CD4-positive, alpha-beta T cell treated with Interleukin-4 for 4 hours (primary cell): ENCODE results near the gene SMC6.

Experiments
- DNase-seq: peaks from one replicate; pipeline ENCODE4 v3.0.0-alpha.2; 2020

Gene SMC6

GRCh38 chr2:17708501-17708900 is 45.1 kb downstream of the SMC6 start:
- no peak for DNase-seq

GRCh38 chr2:17706845-17707244 is 46.8 kb downstream of the SMC6 start:
- no peak for DNase-seq

DNA sequence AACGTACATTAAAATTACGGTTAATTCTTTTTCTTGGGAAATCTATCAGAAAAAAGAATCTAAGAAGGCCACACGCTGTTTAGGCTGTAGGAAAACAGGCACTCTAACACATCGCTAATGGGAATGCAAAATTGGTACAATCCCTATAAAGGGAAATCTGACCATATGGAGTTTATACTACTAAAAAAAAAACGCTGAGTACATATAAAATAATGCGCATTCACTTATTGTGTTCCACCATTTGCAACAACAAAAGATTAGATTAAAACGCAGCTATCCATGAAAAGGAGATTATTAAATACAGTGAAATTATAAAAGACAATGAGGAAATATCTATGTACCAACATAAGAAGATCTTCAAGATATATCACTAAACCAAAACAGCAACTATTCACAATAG is 62.8 kb downstream of the SMC6 start:
- DNase-seq, result no peak

DNA sequence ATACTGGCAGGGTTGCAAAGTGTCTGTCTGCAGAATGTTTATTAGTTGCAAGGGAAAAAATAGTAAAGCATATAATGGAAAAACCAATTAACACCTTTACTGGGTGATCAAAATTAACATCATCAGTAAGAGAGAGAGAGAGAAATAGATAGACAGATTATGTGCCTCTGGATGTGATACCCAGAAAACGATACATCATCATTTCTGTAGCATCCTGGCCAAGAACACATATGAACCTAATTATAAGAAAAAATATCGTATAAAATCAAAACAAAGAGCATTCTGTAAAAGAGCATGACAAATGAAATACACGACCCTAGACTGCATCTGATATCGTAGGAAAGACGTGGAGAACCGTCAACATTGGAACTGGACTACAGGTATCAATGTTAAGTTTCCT is 64.6 kb downstream of the SMC6 start:
- no peak for DNase-seq

DNA sequence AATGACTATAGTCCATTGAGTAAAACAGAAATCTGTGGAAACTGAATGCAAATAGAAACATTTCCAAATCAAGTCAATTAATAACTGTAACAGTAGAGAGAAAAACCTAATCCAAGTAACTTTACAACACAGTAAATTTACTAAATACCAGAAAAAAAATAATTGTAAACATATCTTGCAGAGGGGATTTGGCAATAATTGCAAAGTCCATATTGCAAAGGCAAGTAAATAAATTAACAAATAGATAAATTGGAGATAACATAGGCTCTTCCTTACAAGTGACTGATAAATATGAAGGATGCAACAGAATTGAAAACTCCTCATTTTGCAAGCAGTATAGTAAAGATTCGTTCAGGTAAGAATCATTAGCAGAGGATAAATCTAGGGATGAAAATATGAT is 65.0 kb downstream of the SMC6 start:
- DNase-seq, result no peak

DNA sequence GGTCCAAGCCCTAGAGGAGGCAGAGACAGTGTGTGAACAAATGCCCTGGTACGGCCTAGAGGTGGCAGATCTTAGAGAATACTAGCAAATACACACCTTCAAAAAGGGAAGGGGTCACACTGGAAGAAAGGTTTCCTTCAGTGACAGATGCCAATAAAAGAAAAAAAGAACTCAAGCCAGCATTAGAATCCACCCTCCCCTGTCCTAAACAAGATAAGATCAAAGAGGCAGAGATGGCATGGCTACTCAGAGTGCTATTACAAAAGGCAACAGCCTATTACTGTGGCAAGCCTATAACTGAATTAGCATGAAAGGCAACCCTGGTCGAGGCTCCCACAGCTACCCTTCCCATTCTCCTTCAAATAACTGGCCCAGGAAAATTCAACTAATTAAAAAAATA is 69.6 kb downstream of the SMC6 start:
- no peak for DNase-seq

DNA sequence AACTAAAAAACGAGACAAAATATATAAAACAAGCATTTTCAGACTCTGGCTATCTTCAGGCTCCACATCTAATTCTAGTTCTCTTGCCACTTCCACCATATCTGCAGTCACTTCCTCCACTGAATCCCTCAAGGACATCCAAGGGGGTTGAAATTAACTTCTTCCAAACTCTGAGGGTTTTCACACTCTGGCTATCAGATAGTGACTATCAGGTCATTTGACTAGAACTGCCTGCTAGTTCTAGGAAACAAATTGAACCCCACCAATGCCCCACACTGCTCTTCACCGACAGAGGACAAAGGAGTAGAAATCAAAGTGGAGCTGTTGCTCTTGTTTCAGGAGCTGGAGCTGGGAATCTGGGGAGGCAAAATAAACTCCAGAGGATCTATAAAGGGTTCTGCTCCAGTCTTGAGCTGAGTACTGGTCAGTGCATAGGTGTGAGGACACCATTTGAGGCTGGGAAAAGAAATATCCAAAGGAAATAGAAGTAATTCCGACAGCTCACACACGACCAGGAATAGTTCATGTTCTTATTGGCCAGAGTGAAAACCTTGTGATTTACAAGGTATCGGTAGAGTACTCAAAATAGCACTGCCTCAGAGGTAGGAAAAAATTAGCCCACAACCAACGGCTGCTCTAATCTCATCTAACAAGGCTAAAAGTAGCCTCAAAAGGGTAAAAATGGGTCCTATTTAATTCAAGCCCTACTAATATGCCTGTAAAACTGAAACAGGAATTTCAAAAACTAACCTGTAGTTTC is 71.3 kb downstream of the SMC6 start:
- no peak for DNase-seq

GRCh38 chr2:17680119-17680518 is 73.5 kb downstream of the SMC6 start:
- DNase-seq, result no peak

DNA sequence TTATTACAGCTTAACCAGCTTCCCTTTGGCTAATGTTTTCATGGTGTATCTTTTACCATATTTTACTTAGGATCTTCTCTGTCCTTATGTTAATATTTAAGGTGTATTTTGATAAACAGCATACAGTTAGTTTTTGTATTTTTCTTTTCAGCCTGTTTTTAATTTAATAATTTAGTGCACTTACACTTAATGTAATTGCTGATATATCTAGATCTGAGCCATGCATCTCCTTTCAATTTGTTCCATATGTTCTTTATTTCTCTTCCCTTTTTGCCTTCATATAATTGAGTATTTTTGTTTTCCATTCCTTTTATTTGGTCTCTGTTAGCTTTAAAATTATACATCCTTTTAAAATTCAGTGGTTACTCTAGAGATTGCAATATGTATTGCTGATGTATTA is 78.8 kb downstream of the SMC6 start:
- DNase-seq, result no peak

- DNase-seq, result peak; percentile 4
Observed at GRCh38 chr2:17672583-17673317, 80.9 kb downstream of the SMC6 start.

- DNase-seq, result no peak
Observed at GRCh38 chr2:17667898-17668297, 85.7 kb downstream of the SMC6 start.

DNA sequence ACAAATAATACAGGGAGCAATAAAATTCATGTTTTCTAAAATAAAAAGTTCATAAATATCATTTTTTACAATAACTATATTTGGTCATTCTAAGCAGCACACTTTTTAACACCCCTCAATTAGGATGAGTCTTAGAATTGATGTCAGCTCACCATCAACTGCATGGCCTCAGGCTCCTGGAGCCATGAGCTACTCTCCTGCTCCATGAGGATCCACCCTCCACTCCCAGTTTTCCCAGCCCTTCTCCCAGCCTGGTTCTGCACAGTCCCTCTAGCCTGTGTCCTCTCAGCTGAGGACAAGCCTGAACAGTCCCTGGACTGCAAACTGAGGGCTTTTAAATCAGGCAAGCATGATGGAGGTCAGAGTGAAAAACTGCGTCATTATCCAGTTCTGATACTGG is 89.1 kb downstream of the SMC6 start:
- no peak for DNase-seq

GRCh38 chr2:17662723-17663122 is 90.9 kb downstream of the SMC6 start:
- no peak for DNase-seq

GRCh38 chr2:17661460-17661859 is 92.2 kb downstream of the SMC6 start:
- no peak for DNase-seq

DNA sequence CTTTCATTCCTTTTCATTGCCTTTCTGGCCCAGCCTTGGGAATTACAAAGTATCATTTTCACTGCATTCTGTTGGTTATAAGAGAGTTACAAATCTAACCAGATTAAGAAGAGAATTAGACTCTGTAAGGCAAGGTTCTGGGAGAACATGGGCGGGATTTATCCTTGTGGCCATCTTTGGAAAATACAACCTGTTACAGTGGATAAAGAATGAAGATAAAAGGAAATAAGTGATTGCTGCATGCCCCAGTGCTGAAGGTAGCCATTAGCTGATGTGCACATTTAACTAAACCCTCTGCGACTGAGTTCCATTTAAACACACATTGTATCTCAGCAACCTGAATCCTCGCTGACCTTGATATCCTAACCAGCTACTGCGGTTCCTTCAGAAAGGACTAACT is 93.4 kb downstream of the SMC6 start:
- no peak for DNase-seq

- DNase-seq, result no peak
Observed at GRCh38 chr2:17658251-17658843, 95.3 kb downstream of the SMC6 start.

DNA sequence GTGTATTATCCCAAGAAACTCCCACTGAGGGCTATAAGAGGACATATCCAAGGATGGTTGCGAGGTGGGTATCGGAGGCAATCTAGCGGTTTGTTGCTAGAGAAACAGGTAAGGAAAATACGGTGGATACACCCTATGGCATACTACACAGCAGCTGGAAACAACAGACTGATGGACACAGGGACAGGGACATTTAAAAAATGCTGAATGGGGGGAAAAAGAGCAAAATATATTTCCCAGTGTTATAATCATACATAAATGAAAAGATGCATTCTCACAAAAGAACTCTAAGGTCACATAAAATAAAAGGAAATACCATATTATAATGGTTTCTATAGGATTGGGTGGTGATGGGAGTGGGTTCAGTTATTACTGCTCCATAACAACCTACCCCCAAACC is 95.9 kb downstream of the SMC6 start:
- DNase-seq, result no peak

DNA sequence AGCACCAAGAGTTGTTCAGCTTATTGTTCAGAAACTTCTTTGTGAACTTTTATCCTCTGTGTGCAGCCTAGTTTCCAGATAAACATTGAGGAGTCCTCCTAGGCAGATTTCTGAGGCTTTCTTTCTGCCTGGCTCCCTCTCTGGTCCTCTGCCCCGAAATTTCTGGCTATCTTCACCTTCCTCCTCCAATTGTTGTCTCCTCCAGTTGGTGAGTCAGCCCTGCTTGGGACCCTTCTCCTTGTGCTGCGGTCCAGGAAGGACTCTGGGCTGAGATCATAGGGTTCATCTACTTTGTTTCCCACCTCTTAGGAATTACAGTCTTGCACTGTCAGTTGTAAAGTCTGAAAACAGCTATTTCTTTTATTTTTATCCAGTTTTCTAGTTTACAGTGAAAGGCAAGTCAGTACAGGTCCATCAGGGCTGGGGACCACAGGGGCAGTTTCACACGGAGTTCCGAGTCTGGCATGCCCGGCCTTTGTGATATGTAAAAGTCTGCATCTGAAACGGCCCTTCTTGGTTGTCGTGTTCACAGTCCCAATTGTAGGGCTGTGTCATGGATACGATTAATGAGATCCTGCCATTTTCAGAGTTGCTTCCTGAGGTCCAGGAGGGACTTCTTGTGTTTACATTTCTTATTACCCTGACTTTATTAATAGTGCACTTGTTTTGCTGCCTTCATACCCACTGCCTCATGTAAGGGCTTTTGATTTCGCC is 100.8 kb downstream of the SMC6 start:
- DNase-seq, result no peak

- no peak for DNase-seq
Observed at GRCh38 chr2:17649026-17649425, 104.6 kb downstream of the SMC6 start.

DNA sequence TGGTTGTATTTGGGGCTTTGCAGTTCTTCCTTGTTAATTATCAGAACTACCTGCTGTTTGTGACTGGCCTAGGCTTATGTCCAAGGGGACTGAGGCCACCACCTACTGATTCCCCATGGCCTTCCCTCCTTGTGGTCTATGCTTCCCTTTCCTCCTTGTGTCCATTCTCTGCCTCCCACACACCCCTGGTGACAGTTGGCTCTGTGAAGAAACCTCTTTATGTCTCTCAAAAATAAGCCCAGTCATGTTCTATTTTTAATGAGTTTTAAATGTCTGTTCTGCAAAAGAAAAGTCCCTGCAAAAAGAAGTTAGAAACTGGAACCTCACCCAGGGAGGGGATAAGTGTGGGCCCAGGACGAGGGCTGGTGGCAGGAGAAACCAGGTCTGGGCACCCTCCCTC is 105.0 kb downstream of the SMC6 start:
- DNase-seq, result no peak

GRCh38 chr2:17646838-17647701 is 106.5 kb downstream of the SMC6 start:
- no peak for DNase-seq

DNA sequence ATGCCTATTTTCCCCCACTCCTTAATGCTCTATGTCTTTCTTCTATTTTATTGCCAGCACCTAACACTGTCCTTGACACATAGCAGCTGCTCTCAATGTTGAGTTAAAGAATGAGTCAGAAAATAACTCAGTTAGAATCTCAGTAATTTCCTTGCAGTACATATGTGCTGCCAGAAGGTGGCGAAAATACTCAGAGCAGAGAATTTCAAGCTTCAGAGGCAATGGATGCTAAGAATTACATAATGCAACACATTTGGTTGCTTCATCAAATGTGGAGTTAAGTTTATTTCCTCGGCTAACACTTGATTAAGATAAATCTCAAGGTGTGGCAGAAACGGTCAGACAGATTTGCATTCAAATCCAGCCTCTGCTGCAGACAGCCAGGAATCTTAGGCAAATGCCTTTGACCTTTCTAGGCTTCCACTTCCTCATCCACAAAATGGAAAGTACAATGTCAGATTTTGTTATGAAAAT is 107.5 kb downstream of the SMC6 start:
- DNase-seq, result peak; percentile 68
